CD4-positive, alpha-beta T cell treated with Interleukin-17A for 1 hour (primary cell): ENCODE data around the gene TMEM244.
"Not testable (repeated sequence)": the region's sequence is repeated elsewhere in the genome, so short reads cannot be mapped to it uniquely, and the experiment has no call there.

ENCODE experiments used
- DNase-seq: peaks from one replicate; pipeline ENCODE4 v3.0.0-alpha.2; 2020

Gene TMEM244

GRCh38 chr6:129866688-129867087 is 5.6 kb upstream of the TMEM244 start:
- DNase-seq: no peak

- DNase-seq: no peak
These were observed 5.1 kb upstream of the TMEM244 start for GRCh38 chr6:129866256-129866655.

- no peak for DNase-seq
These were observed 3.9 kb upstream of the TMEM244 start for GRCh38 chr6:129865013-129865412.

- no peak for DNase-seq
These were observed 2.5 kb upstream of the TMEM244 start for GRCh38 chr6:129863664-129864063.

GRCh38 chr6:129859524-129859923 is 1.6 kb downstream of the TMEM244 start:
- no peak for DNase-seq

GRCh38 chr6:129857838-129858237 is 3.3 kb downstream of the TMEM244 start:
- DNase-seq: no peak

- DNase-seq: no peak
These were observed 7.0 kb downstream of the TMEM244 start for GRCh38 chr6:129853996-129854711.

GRCh38 chr6:129852257-129852858 is 8.8 kb downstream of the TMEM244 start:
- no peak for DNase-seq

GRCh38 chr6:129849456-129849855 is 11.7 kb downstream of the TMEM244 start:
- no peak for DNase-seq

GRCh38 chr6:129846761-129847160 is 14.4 kb downstream of the TMEM244 start:
- no peak for DNase-seq

GRCh38 chr6:129845696-129846095 is 15.4 kb downstream of the TMEM244 start:
- no peak for DNase-seq

GRCh38 chr6:129844118-129844891 is 16.8 kb downstream of the TMEM244 start:
- DNase-seq: no peak

GRCh38 chr6:129843573-129843972 is 17.5 kb downstream of the TMEM244 start:
- no peak for DNase-seq

- DNase-seq: no peak
These were observed 18.2 kb downstream of the TMEM244 start for GRCh38 chr6:129842881-129843409.

GRCh38 chr6:129842137-129842536 is 19.0 kb downstream of the TMEM244 start:
- no peak for DNase-seq

- not testable (repeated sequence) for DNase-seq
These were observed 21.6 kb downstream of the TMEM244 start for GRCh38 chr6:129839562-129839961.

- no peak for DNase-seq
These were observed 25.4 kb downstream of the TMEM244 start for GRCh38 chr6:129835691-129836090.

- no peak for DNase-seq
These were observed 28.8 kb downstream of the TMEM244 start for GRCh38 chr6:129832299-129832698.

- no peak for DNase-seq
These were observed 32.9 kb downstream of the TMEM244 start for GRCh38 chr6:129828229-129828628.

- DNase-seq: no peak
These were observed 42.9 kb downstream of the TMEM244 start for GRCh38 chr6:129818251-129818650.

- no peak for DNase-seq
These were observed 43.3 kb downstream of the TMEM244 start for GRCh38 chr6:129817821-129818220.

GRCh38 chr6:129817332-129817731 is 43.8 kb downstream of the TMEM244 start:
- DNase-seq: no peak

GRCh38 chr6:129812145-129812777 is 48.9 kb downstream of the TMEM244 start:
- DNase-seq: no peak
